ENCODE measurements around the gene PCDHA6.
A peak's percentile ranks its signal among the peaks of the same experiment; 100 is the strongest.

- TF ChIP-seq CTCF (conservative IDR thresholded peaks at IDR 0.05; ENCODE audit: low read length): peak; percentile 77
- no peak for TF ChIP-seq EZH2phosphoT487 (IDR thresholded peaks at IDR 0.05; ENCODE audit: borderline replicate concordance, low read depth, low read length)
These were observed 13.5 kb downstream of the PCDHA6 start, which contains the start of gene PCDHA8 for GRCh38 chr5:140840978-140841962.
